CD4-positive, alpha-beta T cell (primary cell): ENCODE measurements around the gene LHX8. TPM values are rescaled to one million over a fixed set of nuclear protein-coding genes. Genes with fewer than 3 reads are reported as not detected.

Source experiments
- ATAC-seq: fragments of 200-7000 bp; cut with Tn5 transposase; one replicate; pipeline ENCODE4 v1.10.0; 2022; ENCODE audit warnings: mild to moderate bottlenecking; ENCODE audit not compliant: poor library complexity
- CTCF ChIA-PET: fragments of 350-600 bp; sonication (Branson Sonifier 250); formaldehyde crosslinking; loops from one replicate; lab custom pipeline; 2021; ENCODE audit warnings: antibody characterized with exemption, inconsistent platforms; lab: Charles Lee
- POLR2A ChIA-PET: fragments of 350-600 bp; sonication (Branson Sonifier 250); formaldehyde crosslinking; loops from one replicate; lab custom pipeline; 2021; ENCODE audit warnings: antibody characterized with exemption, inconsistent platforms; lab: Charles Lee
- DNase-seq, 14 experiments: peaks; one replicate each; pipeline ENCODE4 v3.0.0-alpha.2; 2013 to 2020; ENCODE audit warnings: mixed read lengths in 2 of 14
- H3K27ac ChIP-seq, 2 donors: one replicate each; pipeline versions ENCODE4 v1.5.1 to v1.7.0; 2013; ENCODE audit warnings: low read length in 2 of 2, low read depth in 1 of 2, mild to moderate bottlenecking in 1 of 2
- H3K27me3 ChIP-seq, 2 experiments: 1 replicate in 1 of 2; 2 replicates in 1 of 2; pipeline versions ENCODE4 v1.6.1 to v1.7.0; 2013; ENCODE audit warnings: low read length in 2 of 2, control low read depth in 1 of 2, mild to moderate bottlenecking in 1 of 2, moderate library complexity in 1 of 2; ENCODE audit not compliant: insufficient read depth in 2 of 2, control insufficient read depth in 1 of 2
- H3K36me3 ChIP-seq: one replicate; pipeline ENCODE4 v1.6.1; 2013; ENCODE audit warnings: low read length, control low read depth; ENCODE audit not compliant: insufficient read depth
- H3K4me1 ChIP-seq: one replicate; pipeline ENCODE4 v1.6.1; 2013; ENCODE audit warnings: low read length, control low read depth; ENCODE audit not compliant: insufficient read depth
- H3K4me3 ChIP-seq: one replicate; pipeline ENCODE4 v1.5.1; 2013; ENCODE audit warnings: mild to moderate bottlenecking, low read length, moderate library complexity
- H3K9me3 ChIP-seq, 2 experiments: 1 replicate in 1 of 2; 2 replicates in 1 of 2; pipeline versions ENCODE4 v1.6.1 to v1.7.0; 2013; ENCODE audit warnings: low read length in 2 of 2, mild to moderate bottlenecking in 2 of 2, control low read depth in 1 of 2, moderate library complexity in 1 of 2; ENCODE audit not compliant: control insufficient read depth in 1 of 2, insufficient read depth in 1 of 2
- H3K27ac Mint-ChIP-seq: one replicate; pipeline ENCODE4 v1.8.0; 2020; ENCODE audit warnings: mixed read lengths
- H3K27me3 Mint-ChIP-seq: one replicate; pipeline ENCODE4 v1.8.0; 2021; ENCODE audit warnings: mixed read lengths
- H3K36me3 Mint-ChIP-seq: one replicate; pipeline ENCODE4 v1.8.0; 2021; ENCODE audit warnings: low read depth, mixed read lengths
- H3K4me1 Mint-ChIP-seq: one replicate; pipeline ENCODE4 v1.8.0; 2021; ENCODE audit warnings: low read depth, mixed read lengths
- H3K4me3 Mint-ChIP-seq: one replicate; pipeline ENCODE4 v1.8.0; 2020; ENCODE audit warnings: mild to moderate bottlenecking, mixed read lengths
- H3K9me3 Mint-ChIP-seq: one replicate; pipeline ENCODE4 v1.8.0; 2020; ENCODE audit warnings: mixed read lengths
- CTCF ChIP-seq: fragments of 200-600 bp; IDR thresholded peaks from one replicate; pipeline ENCODE4 v1.8.0; 2022; ENCODE audit warnings: antibody characterized with exemption, mild to moderate bottlenecking
- intact Hi-C, 2 experiments: fragments of 100-400 bp; cut with DNase I in 1 of 2; cut with micrococcal nuclease in 1 of 2; formaldehyde crosslinking; loops; one replicate each; pipeline versions ENCODE4 v1.15.1 to v1.9.0; 2023 to 2025; cut with DNase I, micrococcal nuclease
- total RNA-seq, 174 experiments: library from RNA in 2 of 174; stranded (reverse) in 2 of 174; gene quantifications; one replicate each; pipeline ENCODE4 v1.2.3 and lab custom pipeline; 2021 to 2026

Gene LHX8
- total RNA-seq, 2 experiments from 2014 or later = not detected

GRCh38 chr1:75136195-75136815 lies 2.1 kb downstream of the LHX8 start:
- Histone ChIP-seq H3K27me3 (peaks cover 53 to 65% of the 10 kb centered on the region in 2 experiments), H3K9me3 (peaks cover 0 to 43% of the 10 kb centered on the region in 2 experiments), H3K27ac (no peak overlapping the region), H3K4me3 (no peak overlapping the region), H3K36me3 (no peaks in the 10 kb centered on the region), H3K4me1 (no peaks in the 10 kb centered on the region)
- no peak for ATAC-seq
- peaks cover 5% of the 10 kb centered on the region for H3K4me1 Mint-ChIP-seq
- no peaks in the 10 kb centered on the region for H3K9me3 Mint-ChIP-seq
- no peak overlapping the region for H3K4me3 Mint-ChIP-seq
- no peak for TF ChIP-seq CTCF
- ChIA-PET CTCF (no interaction called here), POLR2A (no interaction called here)
- H3K27me3 Mint-ChIP-seq = peaks cover 83% of the 10 kb centered on the region
- intact Hi-C loops = no loop called here
- no peaks in the 10 kb centered on the region for H3K36me3 Mint-ChIP-seq
- H3K27ac Mint-ChIP-seq = no peak overlapping the region
- DNase-seq = no peak

- H3K36me3 ChIP-seq = no peaks in the 10 kb centered on the region
- peaks cover 45 to 57% of the 10 kb centered on the region in 2 experiments for H3K27me3 ChIP-seq
- no peak overlapping the region for H3K4me3 ChIP-seq
- peaks cover 0 to 35% of the 10 kb centered on the region in 2 experiments for H3K9me3 ChIP-seq
- no peaks in the 10 kb centered on the region for H3K36me3 Mint-ChIP-seq
- DNase-seq = no peak
- POLR2A ChIA-PET = no interaction called here
- H3K4me3 Mint-ChIP-seq = no peak overlapping the region
- H3K4me1 Mint-ChIP-seq = peaks cover 5% of the 10 kb centered on the region
- H3K4me1 ChIP-seq = no peaks in the 10 kb centered on the region
- no peak for ATAC-seq
- CTCF ChIA-PET = no interaction called here
- peaks cover 75% of the 10 kb centered on the region for H3K27me3 Mint-ChIP-seq
- intact Hi-C loops = no loop called here
- no peak overlapping the region for H3K27ac Mint-ChIP-seq
- no peaks in the 10 kb centered on the region for H3K9me3 Mint-ChIP-seq
- no peak overlapping the region for H3K27ac ChIP-seq
- no peak for TF ChIP-seq CTCF
Observed at GRCh38 chr1:75136921-75137641, 2.9 kb downstream of the LHX8 start.

GRCh38 chr1:75152092-75152491 lies 17.9 kb downstream of the LHX8 start:
- CTCF ChIA-PET = no interaction called here
- Histone ChIP-seq H3K27ac (no peak overlapping the region), H3K4me3 (no peak overlapping the region), H3K9me3 (peaks cover 0 to 3% of the 10 kb centered on the region in 2 experiments), H3K4me1 (no peaks in the 10 kb centered on the region), H3K27me3 (no peaks in the 10 kb centered on the region), H3K36me3 (no peaks in the 10 kb centered on the region)
- Mint-ChIP-seq H3K36me3 (no peaks in the 10 kb centered on the region), H3K9me3 (peaks cover 6% of the 10 kb centered on the region), H3K4me1 (no peaks in the 10 kb centered on the region), H3K4me3 (no peak overlapping the region), H3K27ac (no peak overlapping the region), H3K27me3 (no peaks in the 10 kb centered on the region)
- DNase-seq (no peak), ATAC-seq (no peak)
- TF ChIP-seq CTCF = no peak
- intact Hi-C loops = no loop called here
- POLR2A ChIA-PET = no interaction called here
